HCT116 (cell line): ENCODE measurements around the gene KIAA0319L. TPM values are rescaled to one million over a fixed set of nuclear protein-coding genes. Genes with fewer than 3 reads are reported as not detected.

Experiments
- ATAC-seq: fragments of 200-7000 bp; cut with Tn5 transposase; 2 replicates; pipeline ENCODE4 v1.9.1; 2020; ENCODE audit warnings: mild to moderate bottlenecking, moderate library complexity
- BruUV-seq: library from RNA; stranded (reverse); fragments of 400-500 nt; replicated peaks from 2 replicates; lab custom pipeline; 2021; lab: Mats Ljungman, UMichigan
- CTCF ChIA-PET: fragments of 300-600 bp; sonication (Branson Sonifier 250); formaldehyde crosslinking; loops from one replicate; lab custom pipeline; 2021; ENCODE audit warnings: antibody characterized with exemption; lab: Charles Lee
- POLR2A ChIA-PET: fragments of 300-600, 350-600 bp; sonication (Branson Sonifier 250); formaldehyde crosslinking; loops from one replicate; lab custom pipeline; 2021; ENCODE audit warnings: antibody characterized with exemption; lab: Charles Lee
- RAD21 ChIA-PET, 2 experiments: fragments of 300-600 bp; sonication (Branson Sonifier 250); formaldehyde crosslinking; loops; one replicate each; lab custom pipeline; 2023; ENCODE audit warnings: low total read pairs in 2 of 2; ENCODE audit not compliant: uncharacterized antibody in 2 of 2, unreplicated experiment in 2 of 2, low non-redundant PET in 1 of 2; lab: Charles Lee
- DNase-seq: peaks from one replicate; pipeline ENCODE4 v3.0.0-alpha.2; 2010; ENCODE audit warnings: low read depth, low spot score
- H2AFZ ChIP-seq: fragments of 200-600 bp; shearing (Covaris generic), sonication (generic); 2 replicates; pipeline ENCODE4 v1.6.1; 2017; ENCODE audit warnings: low read depth, mixed run types, mixed read lengths, antibody characterized with exemption, low read length; ENCODE audit not compliant: poor library complexity, severe bottlenecking
- H3K27ac ChIP-seq: 2 replicates; pipeline ENCODE4 v1.5.1; 2012; ENCODE audit warnings: low read depth, low read length
- H3K27me3 ChIP-seq: fragments of 200-600 bp; sonication (generic); 2 replicates; pipeline ENCODE4 v1.6.1; 2016; ENCODE audit warnings: mixed run types, low read length, mixed read lengths; ENCODE audit not compliant: insufficient read depth
- H3K36me3 ChIP-seq, 2 experiments: fragments of 200-500 bp in 1 of 2; fragments of 200-600 bp in 1 of 2; sonication (Bioruptor generic) in 1 of 2; sonication (generic) in 1 of 2; 2 replicates each; pipeline versions ENCODE4 v1.5.1 to v1.6.1; 2014 to 2016; ENCODE audit warnings: low read length in 2 of 2, inconsistent platforms in 1 of 2, mixed read lengths in 1 of 2, mixed run types in 1 of 2; ENCODE audit not compliant: insufficient read depth in 2 of 2, control insufficient read depth in 1 of 2
- H3K4me1 ChIP-seq, 2 experiments: fragments of 200-600 bp in 1 of 2; sonication (generic) in 1 of 2; 2 replicates each; pipeline versions ENCODE4 v1.5.1 to v1.6.1; 2012 to 2017; ENCODE audit warnings: low read length in 2 of 2, inconsistent platforms in 1 of 2, mild to moderate bottlenecking in 1 of 2, mixed read lengths in 1 of 2, mixed run types in 1 of 2, moderate library complexity in 1 of 2; ENCODE audit not compliant: insufficient read depth in 2 of 2, control insufficient read depth in 1 of 2
- H3K4me2 ChIP-seq: fragments of 200-600 bp; sonication (generic); 2 replicates; pipeline ENCODE4 v1.6.1; 2017; ENCODE audit warnings: mixed run types, low read length, mixed read lengths
- H3K4me3 ChIP-seq, 2 experiments: fragments of 200-600 bp in 1 of 2; sonication (generic) in 1 of 2; replicated peaks in 1 of 2; 2 replicates each; pipeline ENCODE4 v1.5.1; 2011 to 2016; ENCODE audit warnings: low read length in 2 of 2, control low read depth in 1 of 2, low read depth in 1 of 2, mild to moderate bottlenecking in 1 of 2, mixed read lengths in 1 of 2, mixed run types in 1 of 2
- H3K79me2 ChIP-seq: fragments of 200-600 bp; sonication (generic); 2 replicates; pipeline ENCODE4 v1.6.1; 2017; ENCODE audit warnings: mild to moderate bottlenecking, mixed run types, low read length, moderate library complexity, mixed read lengths; ENCODE audit not compliant: insufficient read depth
- H3K9ac ChIP-seq: fragments of 200-600 bp; sonication (generic); 2 replicates; pipeline ENCODE4 v1.6.1; 2016; ENCODE audit warnings: low read length, mixed read lengths
- H3K9me2 ChIP-seq: fragments of 200-600 bp; sonication (generic), shearing (Covaris generic); 2 replicates; pipeline ENCODE4 v1.6.1; 2017; ENCODE audit warnings: mixed run types, mild to moderate bottlenecking, moderate library complexity; ENCODE audit not compliant: insufficient read depth
- H3K9me3 ChIP-seq, 2 experiments: fragments of 200-500 bp in 1 of 2; fragments of 200-600 bp in 1 of 2; sonication (Bioruptor generic) in 1 of 2; sonication (generic) in 1 of 2; 2 replicates each; pipeline ENCODE4 v1.6.1; 2014 to 2017; ENCODE audit warnings: low read length in 2 of 2, mixed read lengths in 2 of 2, inconsistent platforms in 1 of 2, low read depth in 1 of 2, mild to moderate bottlenecking in 1 of 2, mixed run types in 1 of 2, moderate library complexity in 1 of 2; ENCODE audit not compliant: control insufficient read depth in 1 of 2, insufficient read depth in 1 of 2
- H4K20me1 ChIP-seq: fragments of 200-600 bp; sonication (generic), shearing (Covaris generic); 2 replicates; pipeline ENCODE4 v1.6.1; 2017; ENCODE audit warnings: mixed run types, mild to moderate bottlenecking, moderate library complexity; ENCODE audit not compliant: insufficient read depth
- CBX3 ChIP-seq: IDR thresholded peaks from 2 replicates; pipeline ENCODE4 v1.6.1; 2012; ENCODE audit warnings: low read depth
- CTCF ChIP-seq, 3 experiments: fragments of 200-600 bp in 1 of 3; sonication (generic) in 1 of 3; IDR thresholded peaks in 2 of 3; conservative IDR thresholded peaks in 1 of 3; 2 replicates each; pipeline ENCODE4 v1.5.1; 2012 to 2017; ENCODE audit warnings: low read depth in 2 of 3, low read length in 2 of 3, antibody characterized with exemption in 1 of 3, borderline replicate concordance in 1 of 3, control low read depth in 1 of 3, mild to moderate bottlenecking in 1 of 3, mixed read lengths in 1 of 3, mixed run types in 1 of 3, moderate library complexity in 1 of 3; ENCODE audit not compliant: insufficient read depth in 1 of 3
- FOSL1 ChIP-seq: IDR thresholded peaks from 2 replicates; pipeline ENCODE4 v1.6.1; 2012; ENCODE audit warnings: low read depth
- RAD21 ChIP-seq: IDR thresholded peaks from 2 replicates; pipeline ENCODE4 v1.6.1; 2012; ENCODE audit warnings: low read depth, mild to moderate bottlenecking
- REST ChIP-seq: IDR thresholded peaks from 2 replicates; pipeline ENCODE4 v1.6.1; 2012; ENCODE audit warnings: low read depth
- TCF7L2 ChIP-seq: IDR thresholded peaks from 2 replicates; pipeline ENCODE4 v1.7.0; 2011; ENCODE audit warnings: borderline replicate concordance, inconsistent platforms; ENCODE audit not compliant: insufficient read depth, insufficient read length; ENCODE audit errors: extremely low read depth
- ZBTB33 ChIP-seq: IDR thresholded peaks from 2 replicates; pipeline ENCODE4 v1.6.1; 2011; ENCODE audit warnings: mild to moderate bottlenecking, low read length, moderate library complexity; ENCODE audit not compliant: insufficient replicate concordance; ENCODE audit errors: extremely low read depth
- ZNF274 ChIP-seq: fragments of 200-500 bp; sonication (Bioruptor generic); IDR thresholded peaks from 2 replicates; pipeline ENCODE4 v1.6.1; 2014; ENCODE audit warnings: mild to moderate bottlenecking, low read depth, low read length, inconsistent platforms
- intact Hi-C: fragments of 100-400 bp; cut with micrococcal nuclease; formaldehyde crosslinking; loops from 2 replicates; pipeline ENCODE4 v1.10.0; 2022
- total RNA-seq: library from RNA; stranded (reverse); gene quantifications from one replicate; pipeline ENCODE4 v1.2.1, GENCODE V29; 2021; ENCODE audit not compliant: unreplicated experiment

KIAA0319L gene
- total RNA-seq, 1 experiment from 2014 or later = 35.6 TPM

GRCh38 chr1:35568975-35569395, 11.8 kb upstream of the KIAA0319L start:
- Histone ChIP-seq H3K27ac (no peak overlapping the region), H3K9me3 (no peaks in the 10 kb centered on the region), H3K27me3 (no peaks in the 10 kb centered on the region), H3K4me3 (no peak overlapping the region), H3K4me2 (no peak overlapping the region), H2AFZ (no peak overlapping the region), H3K9ac (no peak overlapping the region), H3K4me1 (peaks cover 7 to 27% of the 10 kb centered on the region in 2 experiments; a peak in 3 of 4 replicates), H4K20me1 (no peaks in the 10 kb centered on the region), H3K79me2 (no peaks in the 10 kb centered on the region), H3K9me2 (no peaks in the 10 kb centered on the region), H3K36me3 (peaks cover 0 to 3% of the 10 kb centered on the region in 2 experiments; a peak in 1 of 4 replicates)
- TF ChIP-seq CTCF (IDR thresholded peaks at IDR 0.05 in 2 of 3, conservative IDR thresholded peaks at IDR 0.05 in 1 of 3; ENCODE audit: borderline replicate concordance in 1 of 3, insufficient read depth in 1 of 3, low read depth in 2 of 3, low read length in 2 of 3) (peak; percentile 88 to 90 (median 89)), CBX3 (no peak), RAD21 (peak; percentile 95), FOSL1 (no peak), TCF7L2 (peak; percentile 55), ZNF274 (no peak), ZBTB33 (no peak), REST (no peak)
- RAD21 ChIA-PET = interaction anchor here (0.6 to 1.4 kb wide), 5 partner anchors 77 to 158 kb away, joined by 3 to 5 read pairs (median 3); no protein-coding TSS in a partner anchor
- peak; percentile 35 for DNase-seq
- CTCF ChIA-PET = interaction anchor here (0.6 to 2.4 kb wide), 10 partner anchors 9 to 208 kb away, joined by 3 to 34 read pairs (median 3); partner anchors contain the start of gene CLSPN
- ATAC-seq = peak; percentile 50
- BruUV-seq = no TSS peak
- POLR2A ChIA-PET = interaction anchor here (0.6 to 1.2 kb wide), 3 partner anchors 147 to 201 kb away, joined by 3 read pairs; partner anchors contain the start of gene CLSPN
- intact Hi-C loops = loop anchor here (1.0 kb wide), 2 partner anchors 158 to 205 kb away; no protein-coding TSS in a partner anchor
